NCI-H226 (cell line): Measurements from ENCODE around the gene PRKN.
"Not testable (repeated sequence)": the region's sequence is repeated elsewhere in the genome, so short reads cannot be mapped to it uniquely, and the experiment has no call there.

Experiments
- DNase-seq: peaks from one replicate; pipeline ENCODE4 v3.0.0-alpha.2; 2015

Gene PRKN

DNA sequence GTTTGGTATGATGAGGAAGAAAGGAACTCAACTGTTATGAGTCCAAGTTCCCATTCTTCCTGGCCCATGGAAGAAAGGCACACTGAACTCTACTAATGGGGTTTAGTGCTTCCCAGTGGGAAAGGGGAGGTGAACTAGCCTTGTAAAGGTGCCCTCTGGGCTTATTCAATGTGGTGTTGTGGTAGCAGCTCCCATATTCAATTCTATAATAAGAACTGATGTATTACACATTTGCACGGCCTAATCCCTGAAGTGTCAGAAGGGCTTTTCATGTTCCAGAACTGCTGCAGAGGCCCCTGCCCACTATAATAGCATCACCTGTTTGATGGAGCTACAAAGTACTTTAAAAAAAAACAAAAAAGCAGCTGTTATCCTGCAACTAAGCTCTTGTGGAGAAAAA is 17.1 kb downstream of the PRKN start:
- no peak for DNase-seq

DNA sequence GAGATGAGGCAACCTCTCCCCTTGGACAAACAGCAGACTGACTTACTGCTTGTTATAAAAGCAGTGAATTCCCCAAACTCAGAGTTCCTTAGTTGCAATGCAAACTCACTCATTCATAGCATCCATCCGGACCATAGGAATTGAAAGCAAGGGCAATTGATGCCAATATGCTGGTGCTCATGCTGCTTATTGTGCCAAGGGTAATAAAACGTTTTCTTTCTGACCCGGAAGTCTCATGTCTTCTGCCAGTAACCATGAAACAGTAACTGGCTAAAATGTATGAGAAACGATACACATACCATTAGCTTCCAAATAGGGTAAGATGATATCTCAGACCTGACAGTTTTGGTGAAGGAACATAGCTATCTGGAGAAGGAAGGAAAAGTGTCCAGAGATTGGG is 18.1 kb downstream of the PRKN start:
- DNase-seq: no peak

DNA sequence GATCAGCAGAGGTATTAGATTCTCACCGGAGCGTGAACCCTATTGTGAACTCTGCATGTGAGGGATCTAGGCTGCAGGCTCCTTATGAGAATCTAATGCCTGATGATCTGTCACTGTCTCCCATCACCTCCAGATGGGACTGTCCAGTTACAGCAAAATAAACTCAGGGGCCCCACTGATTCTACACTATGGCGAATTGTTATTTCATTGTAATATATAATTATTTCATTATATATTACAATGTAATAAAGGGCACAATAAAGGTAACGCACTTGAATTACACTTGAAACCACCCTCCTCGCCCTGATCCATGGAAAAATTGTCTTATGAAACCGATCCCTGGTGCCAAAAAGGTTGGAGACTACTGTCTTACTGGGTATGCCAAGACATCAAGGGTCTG is 18.6 kb downstream of the PRKN start:
- peak; percentile 33 for DNase-seq

DNA sequence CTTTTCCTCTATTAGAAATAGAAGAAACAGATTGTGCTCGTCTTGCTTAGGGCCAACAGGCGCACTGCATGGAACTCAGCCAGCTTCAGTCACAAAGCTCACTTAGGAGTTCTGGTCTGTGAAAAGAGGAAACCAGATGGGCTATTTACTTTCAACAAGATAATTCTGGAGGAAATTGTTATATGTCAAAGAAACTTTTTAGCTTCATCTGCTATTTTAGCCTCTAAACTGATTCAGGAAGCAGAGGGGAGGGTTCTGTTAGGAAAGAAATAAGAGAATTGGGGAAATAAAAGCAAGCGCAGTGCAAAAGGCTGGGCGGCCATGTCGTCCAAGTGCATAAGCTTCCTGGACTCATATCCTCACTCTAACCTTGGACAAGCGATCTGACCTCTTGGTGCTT is 21.3 kb downstream of the PRKN start:
- no peak for DNase-seq

DNA sequence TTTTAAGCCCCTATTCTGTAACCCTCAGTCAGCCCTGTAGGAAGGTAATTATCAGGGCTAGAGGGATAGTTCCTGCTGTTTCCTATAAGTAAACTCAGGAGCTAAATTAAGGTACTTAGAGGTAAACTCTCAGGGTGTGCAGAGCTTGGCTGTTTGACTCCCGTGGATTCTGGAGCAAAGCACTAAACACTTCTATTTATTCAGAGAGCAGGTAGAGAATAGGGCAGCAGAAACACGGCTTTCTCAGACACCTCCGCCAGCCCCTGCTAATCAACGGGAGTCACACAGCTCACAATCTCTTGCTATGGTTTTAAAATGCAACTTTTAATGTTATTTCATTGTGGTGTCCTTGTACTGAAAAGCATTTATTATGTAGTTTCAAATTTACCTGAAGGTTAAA is 21.8 kb downstream of the PRKN start:
- DNase-seq: no peak

DNA sequence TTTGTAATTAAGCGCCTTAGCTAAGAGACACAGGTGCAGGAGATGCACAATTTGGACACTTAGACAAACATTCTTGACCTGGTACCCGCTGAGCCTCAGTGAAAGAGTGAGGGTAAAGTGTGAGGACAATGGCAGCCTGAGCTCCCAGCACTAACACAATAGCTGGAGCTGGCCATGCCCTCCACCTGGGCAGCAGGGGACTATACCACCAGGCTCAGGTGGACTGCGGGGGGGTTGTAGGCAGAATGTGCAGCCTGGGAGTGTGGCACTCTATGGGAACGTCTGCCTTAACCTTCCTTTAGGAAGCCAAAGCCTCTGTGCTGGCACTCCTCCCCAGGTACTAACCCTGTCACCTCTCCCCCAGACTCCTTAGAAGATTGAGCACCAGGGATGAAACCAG is 23.6 kb downstream of the PRKN start:
- no peak for DNase-seq

DNA sequence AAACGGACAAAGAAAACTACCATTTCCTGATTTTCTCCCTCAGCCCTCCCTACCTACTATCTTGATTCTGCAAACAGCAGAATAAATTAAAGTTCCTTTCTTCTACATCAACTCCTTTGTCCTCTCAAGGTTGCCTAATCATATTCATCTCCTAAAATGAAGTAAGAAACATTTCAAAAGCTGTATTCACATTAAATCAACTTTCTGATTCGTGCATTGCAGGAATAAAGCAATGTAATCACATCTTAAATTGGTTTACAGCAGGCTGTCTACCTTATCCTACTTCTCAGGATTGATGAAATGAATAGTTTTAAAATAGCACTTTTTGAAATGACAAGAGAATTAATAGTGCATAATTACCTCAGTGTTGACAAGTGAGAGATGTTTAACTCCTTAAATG is 25.1 kb downstream of the PRKN start:
- DNase-seq: no peak

DNA sequence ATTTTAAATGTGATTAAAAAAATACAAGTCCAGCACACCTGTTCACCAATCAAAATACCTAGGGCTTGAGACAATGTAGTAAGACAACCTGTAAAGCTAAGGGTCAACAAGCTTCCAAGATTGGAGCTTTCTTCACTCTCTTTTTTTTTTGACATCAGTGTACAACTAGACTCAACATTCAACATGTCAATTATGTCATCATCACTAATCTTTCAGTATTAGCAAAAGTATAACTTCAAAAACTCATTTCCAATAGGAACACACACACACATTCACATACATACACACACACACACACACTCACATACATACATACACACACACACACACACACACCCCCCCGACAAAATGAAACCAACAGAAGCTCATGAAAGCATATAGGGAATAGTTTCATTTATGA is 26.0 kb downstream of the PRKN start:
- no peak for DNase-seq

DNA sequence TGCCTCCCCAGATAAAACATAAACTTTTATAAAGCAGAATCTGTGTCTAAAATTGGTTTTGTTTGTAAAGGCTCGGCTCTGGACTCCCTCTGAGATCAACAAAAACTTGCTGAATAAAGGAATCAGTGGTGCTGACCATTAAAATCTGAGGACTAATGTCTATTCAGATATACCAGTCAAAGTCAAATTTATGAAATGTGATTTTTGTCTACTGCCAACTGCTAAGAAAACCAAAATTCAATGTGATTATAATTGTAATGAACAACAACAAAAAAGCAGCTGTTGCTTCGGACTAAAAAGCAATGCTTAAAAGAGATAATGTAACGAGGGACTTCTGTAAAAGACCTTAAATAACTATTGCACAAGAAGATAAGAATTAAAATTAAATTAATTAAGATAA is 26.6 kb downstream of the PRKN start:
- DNase-seq: no peak

DNA sequence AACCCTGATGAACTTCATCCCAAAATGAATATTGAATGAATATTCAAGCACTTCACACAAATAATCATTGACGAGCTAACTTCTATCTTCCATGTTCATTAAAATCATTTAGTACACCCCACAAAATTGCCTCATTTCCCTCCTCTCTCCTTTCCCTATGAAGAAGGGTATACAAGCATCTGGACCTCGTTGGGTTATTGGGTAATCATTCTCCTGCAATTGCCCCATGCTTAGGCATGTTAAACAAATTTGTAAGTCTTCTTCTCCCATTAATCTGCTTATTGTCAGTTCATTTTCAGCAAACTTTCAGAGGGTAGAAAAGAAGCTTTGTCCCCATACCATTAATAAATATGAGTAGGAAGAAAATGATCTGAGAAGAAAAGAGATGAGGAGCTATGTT is 27.6 kb downstream of the PRKN start:
- no peak for DNase-seq

DNA sequence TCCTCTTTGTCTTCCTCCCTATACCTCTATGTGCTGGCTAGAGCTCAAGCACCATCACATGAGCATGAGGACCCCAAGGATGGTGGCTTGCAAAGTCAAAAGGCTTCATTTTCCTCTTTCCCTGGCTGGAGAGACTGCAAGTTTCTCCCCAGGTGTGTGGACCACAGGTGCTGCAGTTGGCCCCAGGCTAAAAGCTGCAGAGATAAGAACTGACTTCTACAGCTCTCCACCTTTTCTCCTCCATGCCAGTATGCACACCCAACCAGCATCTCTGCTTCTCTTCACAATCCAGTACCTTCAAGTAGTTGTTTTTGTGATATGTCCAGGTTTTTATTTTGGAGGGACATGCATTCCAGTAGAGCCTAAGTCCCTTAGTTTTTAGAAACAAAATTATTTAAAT is 29.1 kb downstream of the PRKN start:
- DNase-seq: no peak

DNA sequence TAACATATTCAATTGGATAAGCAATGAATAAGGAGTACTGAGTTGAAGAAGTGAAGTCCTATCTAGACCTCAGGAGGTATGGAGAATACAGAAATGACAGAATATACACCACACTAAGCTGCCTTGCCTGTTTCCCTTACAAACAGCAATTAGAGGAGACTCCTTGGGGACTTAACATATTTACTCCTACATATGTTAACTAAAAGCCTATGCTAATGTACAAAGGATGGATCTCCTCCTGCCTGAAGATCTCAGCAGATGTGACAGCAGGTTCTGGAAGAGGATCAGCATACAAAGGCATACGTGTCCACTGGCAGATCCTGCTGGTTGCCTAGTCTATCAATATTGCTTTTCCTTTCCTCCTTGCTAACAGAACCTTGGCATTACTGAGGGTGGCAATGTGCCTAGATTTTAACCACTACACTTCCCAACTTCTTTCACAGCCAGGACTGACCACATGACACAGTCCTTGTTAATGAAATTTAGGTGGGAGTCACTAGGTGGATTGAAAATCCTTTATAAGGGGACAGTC is 29.6 kb downstream of the PRKN start:
- no peak for DNase-seq

DNA sequence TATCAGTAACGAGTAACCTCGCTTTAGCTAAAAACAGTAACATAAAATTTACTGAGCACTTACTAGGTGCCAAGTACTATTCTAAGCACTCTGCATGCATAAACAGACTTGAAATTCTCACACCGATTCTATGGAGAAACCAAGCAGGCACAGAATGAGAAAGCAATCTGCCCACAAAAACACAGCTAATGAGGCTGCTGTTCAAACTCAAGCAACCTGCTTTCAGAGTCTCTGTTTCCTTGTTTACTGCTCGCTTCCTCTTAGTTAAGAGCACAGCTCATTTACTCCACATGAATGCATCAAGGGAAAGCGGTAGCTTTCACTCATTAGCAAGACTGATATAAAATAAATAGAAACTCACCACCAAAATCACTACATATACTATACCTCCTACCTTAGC is 37.4 kb downstream of the PRKN start:
- no peak for DNase-seq

DNA sequence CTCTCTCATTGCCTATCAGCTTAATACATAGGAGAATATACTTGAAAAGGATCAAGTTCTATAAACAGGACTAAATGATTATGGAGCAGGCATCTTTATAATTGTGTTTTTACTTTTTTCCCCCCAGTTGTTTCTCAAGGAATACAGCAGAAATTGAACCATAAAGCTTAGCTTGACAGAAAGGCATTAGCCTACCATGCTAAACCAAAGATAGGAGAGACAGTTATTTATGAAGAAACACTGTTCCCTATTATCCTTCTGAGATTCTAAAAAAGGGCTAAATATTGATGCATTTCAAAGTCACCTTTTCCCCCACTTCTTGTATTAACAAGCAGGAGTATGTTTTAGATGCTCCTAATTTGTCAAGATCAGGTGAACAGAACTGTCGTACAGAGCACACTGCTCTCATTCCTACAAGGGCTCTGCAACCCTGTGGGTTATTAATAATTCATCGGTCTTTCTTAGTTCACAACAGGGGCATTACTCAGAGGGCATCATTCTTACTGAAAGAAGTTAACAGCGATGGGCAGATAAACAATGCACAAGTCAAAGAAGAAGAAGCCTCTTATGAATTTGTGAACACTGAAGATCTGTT is 38.7 kb downstream of the PRKN start:
- no peak for DNase-seq

DNA sequence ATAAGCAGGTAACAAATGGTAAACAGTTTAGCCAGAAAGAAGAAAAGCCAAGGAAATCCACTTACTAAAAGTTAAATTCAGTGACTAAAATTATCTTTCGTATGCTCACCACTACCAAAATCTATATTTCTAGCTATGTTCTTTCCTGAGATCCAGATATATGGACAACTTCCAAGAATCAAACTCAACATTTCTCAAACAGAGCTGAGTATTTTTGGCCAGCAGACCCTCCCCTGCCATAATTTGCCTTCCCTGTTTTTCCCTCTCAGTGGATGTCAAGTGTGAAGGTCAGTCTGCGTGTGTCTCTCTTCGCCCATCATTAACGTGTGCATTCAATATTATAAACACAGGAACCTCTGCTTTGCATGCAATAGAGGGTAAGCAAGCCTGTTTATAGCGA is 42.0 kb downstream of the PRKN start:
- no peak for DNase-seq

DNA sequence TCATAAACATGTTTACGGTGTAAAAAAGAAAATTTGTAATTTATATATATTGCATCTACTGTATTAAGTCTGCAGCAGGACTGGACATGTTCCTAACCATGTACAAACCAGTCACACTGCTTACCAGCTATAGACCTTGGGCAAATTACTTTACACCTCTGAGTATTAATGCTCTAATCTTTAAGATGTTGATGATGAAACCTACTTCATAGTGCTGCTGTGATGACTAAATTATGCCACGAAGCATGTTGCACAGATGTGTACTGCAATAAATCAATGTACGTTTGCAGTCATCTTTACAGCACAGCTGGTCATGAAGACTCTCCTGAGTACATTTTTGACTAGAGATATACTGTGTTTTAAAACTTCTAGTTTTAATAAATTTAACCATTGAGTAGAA is 42.6 kb downstream of the PRKN start:
- DNase-seq: no peak

DNA sequence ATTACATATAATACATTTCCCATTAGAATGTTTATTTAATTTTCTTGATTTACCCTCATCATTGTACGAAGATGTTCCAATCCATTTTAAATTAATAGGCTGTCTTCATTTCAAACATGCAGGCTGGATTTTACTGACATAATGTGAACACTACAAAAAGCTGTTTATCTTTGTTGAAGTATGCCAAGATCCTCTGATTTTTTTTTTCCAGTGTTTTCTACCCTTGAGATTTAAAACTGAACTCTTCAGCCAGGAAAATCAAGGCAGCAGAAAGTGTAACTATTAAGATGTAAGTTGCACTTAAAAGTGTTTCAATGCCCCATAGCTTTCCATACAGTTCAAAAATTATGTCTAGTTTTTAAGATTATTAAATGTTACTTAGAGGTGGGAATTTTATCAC is 43.5 kb downstream of the PRKN start:
- no peak for DNase-seq

DNA sequence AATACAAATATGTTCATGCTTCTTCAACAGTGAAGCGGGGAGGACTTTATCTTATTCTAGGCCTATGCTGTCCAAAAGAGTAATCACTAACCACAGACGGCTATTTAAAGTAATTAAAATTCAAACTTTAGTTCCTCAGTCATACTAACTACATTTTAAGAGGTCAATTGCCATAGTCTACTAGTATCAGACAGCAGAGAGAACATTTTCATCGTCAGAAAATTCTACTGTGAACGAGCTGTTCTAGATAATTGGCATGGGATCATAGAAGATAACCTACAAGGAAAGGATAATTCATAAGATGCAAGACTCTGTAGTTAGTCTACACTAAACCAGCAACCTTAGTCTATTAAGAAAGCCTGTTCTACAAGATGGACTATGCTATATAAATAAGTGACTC is 44.4 kb downstream of the PRKN start:
- no peak for DNase-seq

DNA sequence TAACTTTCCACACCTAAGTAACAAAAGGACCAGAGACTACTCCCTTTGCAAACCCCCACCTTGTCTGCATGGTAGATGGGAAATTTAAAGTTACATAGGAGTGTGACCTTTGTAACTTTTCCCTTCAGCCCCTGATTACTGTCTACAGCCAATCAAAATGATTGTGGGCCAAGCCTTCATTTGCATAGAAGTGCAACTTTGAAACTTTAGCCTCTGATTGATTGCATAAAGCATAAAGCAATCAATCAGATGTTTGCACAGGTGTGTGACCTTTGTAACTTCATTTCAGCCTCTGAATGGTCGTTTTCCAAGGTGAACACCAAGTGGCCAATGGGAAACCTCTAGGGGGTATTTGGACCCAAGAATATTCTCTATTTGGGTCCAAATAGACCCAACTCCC is 46.1 kb downstream of the PRKN start:
- no peak for DNase-seq

DNA sequence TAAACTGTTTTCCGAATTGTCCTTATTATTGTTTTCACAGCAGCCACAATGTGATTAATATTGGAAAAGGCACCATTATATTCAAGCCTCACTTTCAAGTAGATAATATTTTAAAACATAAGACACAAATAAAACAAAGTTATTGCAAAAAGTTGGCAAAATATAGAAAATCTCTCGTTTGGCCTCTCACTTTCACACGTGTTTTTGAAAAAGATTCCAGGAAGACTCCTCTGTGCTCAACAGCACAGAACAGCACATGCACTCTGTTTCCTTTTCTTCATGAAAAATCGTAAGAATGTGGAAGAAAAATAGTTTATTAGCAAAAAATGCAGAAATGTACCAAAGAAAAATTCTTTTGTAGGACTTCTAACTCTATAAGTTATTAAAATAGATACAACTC is 46.7 kb downstream of the PRKN start:
- no peak for DNase-seq

DNA sequence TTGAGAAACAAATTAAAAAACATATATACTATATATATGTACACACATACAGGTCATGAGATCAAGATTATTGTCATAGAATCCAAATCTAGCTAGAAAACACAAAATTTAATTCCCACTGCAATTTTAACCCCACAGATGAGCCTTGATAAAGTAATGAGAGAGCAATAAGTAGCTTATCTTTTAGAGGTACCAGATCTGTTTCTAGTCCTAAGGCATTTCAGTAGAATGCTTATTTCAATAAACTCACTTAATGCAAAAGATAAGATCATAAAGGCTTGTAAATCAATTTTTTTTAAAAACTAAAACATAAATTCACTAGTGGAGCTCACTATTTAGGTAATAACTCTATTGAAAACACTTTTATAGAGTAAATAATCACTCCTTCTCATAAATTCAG is 47.2 kb downstream of the PRKN start:
- no peak for DNase-seq

DNA sequence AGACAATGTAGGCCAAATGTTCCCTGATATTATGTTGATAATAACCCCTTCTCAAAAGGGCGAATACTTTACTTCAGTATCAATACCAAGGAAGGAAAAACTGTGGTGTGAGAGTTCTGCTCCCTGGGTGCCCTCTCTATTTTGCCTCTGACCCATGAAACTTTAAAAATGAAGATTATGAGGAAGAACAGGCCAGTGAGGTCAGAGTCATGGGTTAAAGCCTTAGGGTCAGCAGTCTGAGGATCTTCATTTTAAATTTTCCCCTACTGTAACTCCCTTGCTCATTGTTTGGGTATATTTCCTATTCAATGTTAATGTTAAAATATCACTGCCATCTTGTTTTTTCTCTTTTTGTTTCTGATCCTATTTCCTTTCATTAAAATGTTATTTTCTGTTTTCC is 47.9 kb downstream of the PRKN start:
- no peak for DNase-seq

DNA sequence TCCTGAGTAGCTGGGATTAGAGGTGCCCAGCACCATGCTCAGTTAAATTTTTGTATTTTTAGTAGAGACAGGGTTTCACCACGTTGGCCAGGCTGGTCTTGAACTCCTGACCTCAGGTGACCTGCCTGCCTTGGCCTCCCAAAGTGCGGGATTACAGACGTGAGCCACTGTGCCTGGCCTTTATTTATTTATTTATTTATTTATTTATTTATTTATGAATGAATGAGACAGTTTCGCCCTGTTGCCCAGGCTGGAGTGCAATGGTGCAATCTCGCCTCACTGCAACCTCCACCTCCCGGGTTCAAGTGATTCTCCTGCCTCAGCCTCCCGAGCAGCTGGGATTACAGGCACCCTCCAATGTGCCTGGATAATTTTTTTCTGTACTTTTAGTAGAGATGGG is 48.7 kb downstream of the PRKN start:
- not testable (repeated sequence) for DNase-seq

DNA sequence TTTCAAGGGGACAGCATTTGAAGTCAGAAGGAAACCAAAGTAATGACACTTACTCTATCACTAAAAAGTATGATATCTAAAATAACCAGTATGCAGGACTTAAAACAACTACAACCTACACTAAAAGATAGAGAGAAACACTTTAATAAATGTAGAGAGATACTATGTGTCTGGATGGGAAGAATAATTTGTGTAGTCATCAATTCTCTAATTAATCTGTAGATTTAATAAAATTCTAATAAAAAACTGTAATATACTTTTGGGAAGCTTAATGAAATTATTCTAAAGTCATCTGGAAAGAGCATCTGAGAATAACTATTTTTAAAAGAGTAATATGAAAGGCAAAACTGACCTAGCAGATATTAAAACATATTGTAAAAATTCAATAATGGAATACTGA is 52.1 kb downstream of the PRKN start:
- DNase-seq: no peak

DNA sequence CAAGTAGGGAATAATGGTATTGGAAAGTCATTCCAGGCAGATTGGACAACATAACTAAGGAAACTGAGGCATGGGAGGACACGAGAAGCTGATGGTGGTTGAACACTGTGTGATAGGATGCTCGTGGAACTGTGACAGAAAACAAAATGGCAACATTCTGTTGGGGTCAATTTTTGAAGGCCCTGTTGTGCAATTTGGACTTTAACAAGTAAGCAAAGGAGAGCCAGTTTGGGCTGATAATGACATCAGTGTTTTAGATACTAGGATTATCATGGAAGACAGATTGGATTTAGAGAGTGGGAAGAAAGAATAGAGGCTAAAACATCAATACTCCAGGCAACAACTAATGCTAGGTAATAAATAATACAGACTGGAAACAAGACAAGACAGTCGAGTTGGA is 53.1 kb downstream of the PRKN start:
- no peak for DNase-seq
